Measurements from ENCODE around the gene AHSA1. TPM values are rescaled to one million over a fixed set of nuclear protein-coding genes. Genes with fewer than 3 reads are reported as not detected.

Gene AHSA1
- total RNA-seq, 1 experiment from 2014 or later, result 375 TPM

DNA sequence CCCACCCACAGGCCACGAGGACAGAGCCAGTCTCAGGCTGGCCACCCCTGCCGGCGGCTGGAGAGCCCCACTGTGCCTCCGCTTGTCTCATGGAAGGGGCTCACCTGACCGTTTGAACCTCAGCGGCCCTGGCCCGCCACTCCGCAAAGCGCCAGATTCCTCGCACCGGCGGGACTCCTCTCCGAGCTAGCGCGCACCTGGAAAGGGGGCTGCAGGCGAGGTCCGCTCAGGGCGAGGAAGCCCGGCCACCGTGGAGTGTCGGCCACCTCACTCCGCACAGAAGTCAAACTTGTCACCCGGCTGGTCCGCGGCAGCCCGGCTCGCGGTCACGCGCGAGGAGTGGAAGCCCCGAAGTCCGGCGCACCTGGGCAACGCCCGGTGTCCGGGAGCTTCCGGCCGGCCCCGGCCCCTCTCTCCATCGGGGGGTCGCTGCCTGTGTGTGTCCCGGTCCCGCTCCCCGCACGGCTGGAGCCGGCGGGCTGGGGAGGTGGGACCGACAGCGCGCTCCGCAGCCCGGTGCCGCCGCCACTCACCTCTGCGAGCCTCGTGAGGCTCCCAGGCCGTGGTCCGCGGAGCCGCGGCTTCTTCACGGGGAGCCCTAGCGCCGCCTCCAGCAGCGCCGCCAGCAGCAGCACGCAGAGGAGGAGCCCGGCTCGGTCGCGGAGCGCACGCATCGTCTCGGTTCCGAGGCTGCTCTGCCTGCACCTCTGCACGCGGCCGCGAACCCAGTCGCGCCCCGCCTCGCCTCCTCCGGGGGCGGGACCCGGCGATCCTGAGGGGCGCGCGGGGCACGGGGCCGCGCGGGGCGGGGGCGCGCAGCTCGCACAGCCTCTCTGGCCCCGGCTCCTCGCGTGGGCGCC is 40.5 kb downstream of the AHSA1 start, which contains the start of gene ISM2:
ISM2 (minus strand) TSS at position 697 of the 860 bp plus-strand sequence; CDS start at position 674, 23 bp downstream.
- ChIA-PET POLR2A (ENCODE audit: low non-redundant PET) (no interaction called here), CTCF (interaction anchor here (0.5 kb wide), 1 partner anchor 99 kb away, joined by 3 read pairs; no protein-coding TSS in a partner anchor)
- H3K36me3 ChIP-seq (ENCODE audit: insufficient read depth, low read length, poor library complexity, severe bottlenecking), result no peaks in the 10 kb centered on the region
- intact Hi-C loops (cut with micrococcal nuclease; ENCODE audit: unreplicated experiment), result no loop called here
- TF ChIP-seq CTCF (conservative IDR thresholded peaks at IDR 0.05; ENCODE audit: low read depth, low read length) (no peak), EZH2 (IDR thresholded peaks at IDR 0.05; ENCODE audit: borderline replicate concordance, low read depth, low read length, poor library complexity, severe bottlenecking) (no peak)
- BruUV-seq (replicated peaks), result no TSS peak
- H3K4me3 ChIP-seq (ENCODE audit: low read depth, low read length, poor library complexity, severe bottlenecking), result peak within 1 kb of the TSS; percentile 62
- H3K9me3 ChIP-seq (ENCODE audit: low read depth, low read length, poor library complexity, severe bottlenecking), result no peaks in the 10 kb centered on the region
- no peak within 1 kb of the TSS for H3K27ac ChIP-seq (ENCODE audit: low read depth, low read length, poor library complexity, severe bottlenecking)
- peaks cover 4% of the 10 kb centered on the region for H3K27me3 ChIP-seq (replicated peaks; ENCODE audit: insufficient read depth, low read depth, low read length, poor library complexity)
- peaks cover 9% of the 10 kb centered on the region for H3K4me1 ChIP-seq (ENCODE audit: insufficient read depth, low read length, poor library complexity, severe bottlenecking)
- peak; percentile 57 for DNase-seq (ENCODE audit: low spot score)

GRCh38 chr14:77498984-77499527 is 41.2 kb downstream of the AHSA1 start:
- intact Hi-C loops (cut with micrococcal nuclease; ENCODE audit: unreplicated experiment), result no loop called here
- Histone ChIP-seq H3K27ac (ENCODE audit: low read depth, low read length, poor library complexity, severe bottlenecking) (no peak overlapping the region), H3K9me3 (ENCODE audit: low read depth, low read length, poor library complexity, severe bottlenecking) (no peaks in the 10 kb centered on the region), H3K4me3 (ENCODE audit: low read depth, low read length, poor library complexity, severe bottlenecking) (peak overlapping the region; percentile 62), H3K4me1 (ENCODE audit: insufficient read depth, low read length, poor library complexity, severe bottlenecking) (peaks cover 9% of the 10 kb centered on the region), H3K36me3 (ENCODE audit: insufficient read depth, low read length, poor library complexity, severe bottlenecking) (no peaks in the 10 kb centered on the region), H3K27me3 (replicated peaks; ENCODE audit: insufficient read depth, low read depth, low read length, poor library complexity) (peaks cover 4% of the 10 kb centered on the region)
- TF ChIP-seq CTCF (conservative IDR thresholded peaks at IDR 0.05; ENCODE audit: low read depth, low read length) (no peak), EZH2 (IDR thresholded peaks at IDR 0.05; ENCODE audit: borderline replicate concordance, low read depth, low read length, poor library complexity, severe bottlenecking) (no peak)
- no TSS peak for BruUV-seq (replicated peaks)
- ChIA-PET CTCF (no interaction called here), POLR2A (ENCODE audit: low non-redundant PET) (no interaction called here)
- DNase-seq (ENCODE audit: low spot score), result no peak

DNA sequence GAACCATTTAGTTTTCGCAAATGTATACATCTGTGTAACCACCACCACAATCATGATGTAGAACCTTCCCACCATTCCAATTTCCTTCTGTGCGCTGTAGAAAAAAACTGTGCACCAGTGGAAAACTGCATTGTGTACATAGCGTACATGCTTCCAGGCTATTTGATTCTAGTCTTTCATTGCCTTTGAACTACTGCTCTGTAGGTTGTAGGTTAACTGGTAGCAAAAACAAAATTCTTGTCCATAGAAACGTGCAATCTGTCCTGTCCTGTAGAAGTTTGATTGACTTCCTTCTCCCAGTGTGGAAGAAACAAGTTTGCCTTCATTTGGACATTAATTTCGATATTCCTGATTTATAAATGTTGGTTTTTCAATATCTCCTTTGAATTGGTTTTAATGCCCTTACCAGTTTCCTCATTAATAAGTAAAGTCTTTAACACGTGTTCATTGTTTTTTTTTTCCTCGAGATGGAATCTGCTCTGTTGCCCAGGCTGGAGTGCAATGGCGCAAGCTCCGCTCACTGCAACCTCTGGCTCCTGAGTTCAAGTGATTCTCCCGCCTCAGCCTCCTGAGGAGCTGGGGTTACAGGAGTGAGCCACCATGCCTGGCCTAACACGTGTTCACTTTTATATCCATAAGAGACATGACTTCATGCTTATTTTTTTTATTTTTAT is 44.4 kb downstream of the AHSA1 start:
- CTCF ChIA-PET, result no interaction called here
- peaks cover 4% of the 10 kb centered on the region for H3K27me3 ChIP-seq (replicated peaks; ENCODE audit: insufficient read depth, low read depth, low read length, poor library complexity)

More for the DNA sequence above, 44.4 kb downstream of the AHSA1 start:
- POLR2A ChIA-PET (ENCODE audit: low non-redundant PET), result no interaction called here
- Histone ChIP-seq H3K9me3 (ENCODE audit: low read depth, low read length, poor library complexity, severe bottlenecking) (no peaks in the 10 kb centered on the region), H3K4me3 (ENCODE audit: low read depth, low read length, poor library complexity, severe bottlenecking) (no peak overlapping the region), H3K27ac (ENCODE audit: low read depth, low read length, poor library complexity, severe bottlenecking) (no peak overlapping the region), H3K4me1 (ENCODE audit: insufficient read depth, low read length, poor library complexity, severe bottlenecking) (peaks cover 5% of the 10 kb centered on the region), H3K36me3 (ENCODE audit: insufficient read depth, low read length, poor library complexity, severe bottlenecking) (no peaks in the 10 kb centered on the region)
- intact Hi-C loops (cut with micrococcal nuclease; ENCODE audit: unreplicated experiment), result no loop called here
- no peak for TF ChIP-seq EZH2 (IDR thresholded peaks at IDR 0.05; ENCODE audit: borderline replicate concordance, low read depth, low read length, poor library complexity, severe bottlenecking)
- TF ChIP-seq CTCF (conservative IDR thresholded peaks at IDR 0.05; ENCODE audit: low read depth, low read length), result no peak
- BruUV-seq (replicated peaks), result no TSS peak
- DNase-seq (ENCODE audit: low spot score), result no peak

All from A673 (cell line).